IMR-90 (cell line): ENCODE data around the gene DNAJB8.

Experiments
- CTCF ChIP-seq: conservative IDR thresholded peaks from 2 replicates; pipeline ENCODE4 v1.5.1; 2012; ENCODE audit warnings: mild to moderate bottlenecking, low read depth, low read length, improper control_type of control experiment
- ELK1 ChIP-seq: fragments of 150-350 bp; IDR thresholded peaks from 2 replicates; pipeline ENCODE4 v1.6.1; 2016; ENCODE audit warnings: low read depth, mild to moderate bottlenecking, low read length, moderate library complexity, borderline replicate concordance
- NFE2L2 ChIP-seq: fragments of 150-350 bp; IDR thresholded peaks from 2 replicates; pipeline ENCODE4 v1.6.1; 2016; ENCODE audit warnings: low read depth, mild to moderate bottlenecking, low read length
- POLR2A ChIP-seq: IDR thresholded peaks from 2 replicates; pipeline ENCODE4 v1.6.1; 2012; ENCODE audit warnings: mild to moderate bottlenecking, low read depth, low read length
- RAD21 ChIP-seq: IDR thresholded peaks from 2 replicates; pipeline ENCODE4 v1.6.1; 2012; ENCODE audit warnings: low read length, improper control_type of control experiment
- RCOR1 ChIP-seq: IDR thresholded peaks from 2 replicates; pipeline ENCODE4 v1.6.1; 2012; ENCODE audit warnings: mild to moderate bottlenecking, low read length, improper control_type of control experiment; ENCODE audit not compliant: insufficient replicate concordance
- RFX5 ChIP-seq: IDR thresholded peaks from 2 replicates; pipeline ENCODE4 v1.8.0; 2012; ENCODE audit warnings: low read depth, mild to moderate bottlenecking, low read length, moderate library complexity

- TF ChIP-seq CTCF = no peak
- TF ChIP-seq POLR2A = no peak
- no peak for TF ChIP-seq RCOR1
- no peak for TF ChIP-seq RAD21
- TF ChIP-seq NFE2L2 = no peak
- TF ChIP-seq ELK1 = no peak
- TF ChIP-seq RFX5 = no peak
Measured at GRCh38 chr3:128490915-128491690, 24.4 kb upstream of the DNAJB8 start.
